Loucy (cell line): ENCODE data around the gene WWOX.

Source experiments
- H2AFZ ChIP-seq: fragments of 200-600 bp; sonication (generic); 2 replicates; pipeline ENCODE4 v1.6.0; 2016; ENCODE audit warnings: antibody characterized with exemption, mild to moderate bottlenecking, low read length, moderate library complexity
- H3F3A ChIP-seq: fragments of 200-600 bp; 2 replicates; pipeline ENCODE4 v1.6.0; 2016; ENCODE audit warnings: antibody characterized with exemption, low read depth, mild to moderate bottlenecking
- H3K27me3 ChIP-seq: fragments of 200-600 bp; sonication (generic); 2 replicates; pipeline ENCODE4 v1.6.1; 2014; ENCODE audit warnings: low read length, mild to moderate bottlenecking; ENCODE audit not compliant: insufficient read depth, poor library complexity, severe bottlenecking
- H3K36me3 ChIP-seq: fragments of 200-600 bp; sonication (generic); 2 replicates; pipeline ENCODE4 v1.6.1; 2016; ENCODE audit warnings: low read length; ENCODE audit not compliant: insufficient read depth
- H3K4me1 ChIP-seq: fragments of 200-600 bp; sonication (generic); 2 replicates; pipeline ENCODE4 v1.5.1; 2014; ENCODE audit warnings: low read length, mild to moderate bottlenecking; ENCODE audit not compliant: insufficient read depth, poor library complexity, severe bottlenecking
- H3K4me2 ChIP-seq: fragments of 200-600 bp; sonication (generic); 2 replicates; pipeline ENCODE4 v1.6.0; 2014; ENCODE audit warnings: antibody characterized with exemption, low read length, low read depth, mild to moderate bottlenecking; ENCODE audit not compliant: poor library complexity, severe bottlenecking
- H3K4me3 ChIP-seq: fragments of 200-600 bp; sonication (generic); 2 replicates; pipeline ENCODE4 v1.5.1; 2014; ENCODE audit warnings: low read length, mild to moderate bottlenecking, mixed read lengths; ENCODE audit not compliant: poor library complexity, severe bottlenecking
- H3K79me2 ChIP-seq: fragments of 200-600 bp; sonication (generic); 2 replicates; pipeline ENCODE4 v1.6.1; 2014; ENCODE audit warnings: low read length; ENCODE audit not compliant: insufficient read depth
- H3K9ac ChIP-seq: fragments of 200-600 bp; sonication (generic); 2 replicates; pipeline ENCODE4 v1.6.0; 2014; ENCODE audit warnings: mild to moderate bottlenecking, low read depth, low read length, moderate library complexity; ENCODE audit not compliant: poor library complexity, severe bottlenecking
- H3K9me2 ChIP-seq: fragments of 200-600 bp; sonication (generic); replicated peaks from 2 replicates; pipeline ENCODE4 v1.6.1; 2016; ENCODE audit warnings: low read depth, low read length, mixed read lengths
- H3K9me3 ChIP-seq: fragments of 200-600 bp; sonication (generic); 2 replicates; pipeline ENCODE4 v1.6.1; 2014; ENCODE audit warnings: mild to moderate bottlenecking, antibody characterized with exemption, low read length, low read depth; ENCODE audit not compliant: insufficient read depth
- H4K20me1 ChIP-seq: fragments of 200-600 bp; sonication (generic); 2 replicates; pipeline ENCODE4 v1.6.0; 2014; ENCODE audit warnings: antibody characterized with exemption, low read length, mild to moderate bottlenecking; ENCODE audit not compliant: insufficient read depth, poor library complexity, severe bottlenecking
- CTCF ChIP-seq: fragments of 200-600 bp; sonication (generic); conservative IDR thresholded peaks from 2 replicates; pipeline ENCODE4 v1.5.1; 2014; ENCODE audit warnings: mild to moderate bottlenecking, antibody characterized with exemption, low read length
- EZH2phosphoT487 ChIP-seq: fragments of 200-600 bp; IDR thresholded peaks from 2 replicates; pipeline ENCODE4 v1.6.1; 2018; ENCODE audit warnings: antibody characterized with exemption, mild to moderate bottlenecking, moderate library complexity, borderline replicate concordance

WWOX gene

DNA sequence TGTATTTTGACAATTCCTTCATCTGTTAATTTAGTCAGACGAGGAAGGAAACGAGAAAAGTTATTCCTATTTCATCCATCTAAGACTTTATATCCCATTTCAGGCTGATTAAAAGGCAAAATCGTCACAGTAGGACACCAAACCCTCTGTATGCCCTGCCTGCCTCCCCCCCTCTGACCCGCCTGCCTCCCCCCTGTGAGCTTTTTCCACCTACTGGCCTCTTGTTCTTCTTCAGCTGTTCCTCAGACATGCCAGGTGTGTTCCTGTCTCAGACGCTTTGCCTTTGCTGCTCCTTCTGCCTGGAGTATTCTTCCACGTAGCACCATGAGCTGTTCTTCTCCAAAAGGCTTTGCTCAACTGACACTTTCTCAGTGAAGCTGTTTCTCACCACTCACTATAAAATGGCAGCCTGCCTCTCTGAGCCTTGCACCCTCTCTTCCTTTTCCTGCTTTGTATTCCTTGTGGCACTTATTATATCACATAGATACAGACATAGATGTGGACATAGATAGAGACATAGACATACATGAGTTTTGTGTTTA, 777.7 kb downstream of the WWOX start:
- H3K27me3 ChIP-seq = no peaks in the 10 kb centered on the region
- H3K79me2 ChIP-seq = no peaks in the 10 kb centered on the region
- H3K9me3 ChIP-seq = no peaks in the 10 kb centered on the region
- no peak overlapping the region for H2AFZ ChIP-seq
- H3K4me2 ChIP-seq = no peak overlapping the region
- no peaks in the 10 kb centered on the region for H3K4me1 ChIP-seq
- no peak for TF ChIP-seq CTCF
- no peak for TF ChIP-seq EZH2phosphoT487
- H3K4me3 ChIP-seq = no peak overlapping the region
- H3K9ac ChIP-seq = no peak overlapping the region
- no peaks in the 10 kb centered on the region for H3K36me3 ChIP-seq
- H4K20me1 ChIP-seq = no peaks in the 10 kb centered on the region
- H3F3A ChIP-seq = no peaks in the 10 kb centered on the region
- no peaks in the 10 kb centered on the region for H3K9me2 ChIP-seq

GRCh38 chr16:78878570-78878969, 779.1 kb downstream of the WWOX start:
- Histone ChIP-seq H4K20me1 (no peaks in the 10 kb centered on the region), H2AFZ (no peak overlapping the region), H3K9me3 (no peaks in the 10 kb centered on the region), H3K4me2 (no peak overlapping the region), H3K36me3 (no peaks in the 10 kb centered on the region), H3K9me2 (no peaks in the 10 kb centered on the region), H3K79me2 (no peaks in the 10 kb centered on the region), H3K4me1 (no peaks in the 10 kb centered on the region), H3K9ac (no peak overlapping the region), H3K27me3 (no peaks in the 10 kb centered on the region), H3F3A (no peaks in the 10 kb centered on the region), H3K4me3 (no peak overlapping the region)
- TF ChIP-seq EZH2phosphoT487 = no peak
- TF ChIP-seq CTCF = no peak

GRCh38 chr16:78879011-78879410, 779.6 kb downstream of the WWOX start:
- H3K4me3 ChIP-seq = no peak overlapping the region
- H3K79me2 ChIP-seq = no peaks in the 10 kb centered on the region
- no peak for TF ChIP-seq CTCF
- no peak for TF ChIP-seq EZH2phosphoT487
- no peaks in the 10 kb centered on the region for H3K36me3 ChIP-seq
- H3K4me2 ChIP-seq = no peak overlapping the region
- no peaks in the 10 kb centered on the region for H3K4me1 ChIP-seq
- no peaks in the 10 kb centered on the region for H3K9me3 ChIP-seq
- H3F3A ChIP-seq = no peaks in the 10 kb centered on the region
- H3K9ac ChIP-seq = no peak overlapping the region
- no peaks in the 10 kb centered on the region for H3K9me2 ChIP-seq
- H2AFZ ChIP-seq = no peak overlapping the region
- no peaks in the 10 kb centered on the region for H3K27me3 ChIP-seq
- H4K20me1 ChIP-seq = no peaks in the 10 kb centered on the region
